ENCODE data around the gene FAM222A.

Gene FAM222A

GRCh38 chr12:109807954-109808643 lies 94.5 kb downstream of the FAM222A start:
- no peak for DNase-seq

GRCh38 chr12:109808876-109809646 lies 95.4 kb downstream of the FAM222A start:
- no peak for DNase-seq

GRCh38 chr12:109810954-109811623 lies 97.5 kb downstream of the FAM222A start:
- no peak for DNase-seq

DNA sequence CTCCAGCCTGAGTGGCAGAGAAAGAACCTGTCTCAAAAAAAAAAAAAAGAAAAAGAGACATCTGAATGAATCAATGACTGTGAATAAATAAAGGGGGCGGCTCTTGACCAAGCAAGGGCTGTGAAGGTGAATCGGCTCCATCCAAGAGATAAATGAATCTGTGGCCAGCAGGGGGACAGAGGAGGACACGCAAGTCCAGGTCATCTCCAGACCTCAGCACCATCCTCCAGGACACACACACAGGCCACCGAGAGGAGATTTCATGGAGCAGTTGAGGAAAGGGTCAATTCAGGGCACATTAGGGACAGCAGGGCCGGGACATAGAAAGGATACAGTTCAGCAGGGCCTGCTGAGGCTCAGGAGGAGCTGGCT lies 98.0 kb downstream of the FAM222A start:
- DNase-seq = no peak

DNA sequence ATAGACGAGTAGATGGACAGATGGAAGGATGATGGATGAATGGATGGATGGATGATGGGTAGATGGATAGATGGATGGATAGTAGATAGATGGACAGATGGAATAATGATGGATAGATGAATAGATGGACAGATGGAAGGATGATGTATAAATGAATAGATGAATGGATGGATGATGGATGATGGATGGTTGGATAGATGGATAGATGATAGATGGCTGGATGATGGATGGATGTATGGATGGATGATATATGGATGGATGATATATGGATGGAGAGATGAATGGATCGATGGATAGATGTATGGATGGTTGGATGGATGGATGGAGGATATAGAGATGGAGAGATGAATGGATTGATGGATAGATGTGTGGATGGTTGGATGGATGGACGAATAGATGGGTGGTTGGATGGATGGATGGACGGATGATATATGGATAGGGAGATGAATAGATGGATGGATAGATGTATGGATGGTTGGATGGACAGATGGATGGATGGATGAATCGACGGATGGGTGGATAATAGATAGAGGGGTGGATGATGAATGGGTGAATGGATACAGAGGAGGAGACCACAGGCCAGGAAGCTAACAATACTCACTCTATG lies 100.3 kb downstream of the FAM222A start:
- DNase-seq = no peak

DNA sequence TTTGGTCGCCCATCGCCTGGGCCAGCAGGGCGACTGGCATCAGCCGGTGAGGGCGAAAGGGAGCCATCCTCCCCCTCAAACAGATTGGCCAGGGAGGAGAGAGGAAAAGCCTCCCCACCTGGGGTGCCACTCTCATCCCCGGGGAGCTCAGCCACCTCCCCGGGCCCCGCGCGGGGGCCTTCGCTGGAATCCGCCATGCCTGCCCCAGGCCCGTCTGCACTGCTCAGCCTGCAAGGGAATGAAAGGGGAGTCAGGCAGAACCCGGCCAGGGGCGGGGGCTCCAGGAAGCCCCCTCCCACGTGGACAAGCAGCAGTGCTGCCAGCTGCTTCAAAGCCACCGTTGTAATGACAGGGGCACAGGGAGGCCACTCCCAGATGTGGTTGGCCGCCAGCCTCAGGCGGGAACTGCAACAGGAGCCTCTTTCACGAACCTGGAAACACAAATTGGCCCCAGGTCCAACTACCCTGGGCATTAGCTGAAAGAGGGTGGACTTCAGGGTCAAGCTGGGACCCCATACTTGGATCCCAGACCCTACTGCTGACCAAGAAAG lies 101.0 kb downstream of the FAM222A start:
- no peak for DNase-seq

DNA sequence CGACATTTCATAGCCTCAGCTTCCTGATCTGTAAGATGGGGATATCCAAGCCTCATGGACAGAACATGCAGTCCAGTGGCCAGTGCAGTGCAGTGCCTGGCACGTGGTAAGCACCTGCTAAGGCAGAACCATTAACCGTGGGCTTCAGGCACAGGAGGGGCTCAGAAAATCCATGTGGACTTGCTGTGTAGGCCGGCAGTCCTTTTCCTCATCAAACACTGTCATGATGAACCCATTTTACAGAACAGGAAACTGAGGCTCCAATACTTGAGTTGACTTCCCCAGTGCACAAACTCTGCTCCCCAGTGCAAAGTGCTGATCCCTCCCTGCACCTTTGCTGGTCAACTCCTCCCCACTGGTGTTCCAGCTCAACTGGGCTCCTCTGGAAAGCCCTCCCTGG lies 101.6 kb downstream of the FAM222A start:
- DNase-seq = no peak

GRCh38 chr12:109815757-109816617 lies 102.4 kb downstream of the FAM222A start:
- no peak for DNase-seq

DNA sequence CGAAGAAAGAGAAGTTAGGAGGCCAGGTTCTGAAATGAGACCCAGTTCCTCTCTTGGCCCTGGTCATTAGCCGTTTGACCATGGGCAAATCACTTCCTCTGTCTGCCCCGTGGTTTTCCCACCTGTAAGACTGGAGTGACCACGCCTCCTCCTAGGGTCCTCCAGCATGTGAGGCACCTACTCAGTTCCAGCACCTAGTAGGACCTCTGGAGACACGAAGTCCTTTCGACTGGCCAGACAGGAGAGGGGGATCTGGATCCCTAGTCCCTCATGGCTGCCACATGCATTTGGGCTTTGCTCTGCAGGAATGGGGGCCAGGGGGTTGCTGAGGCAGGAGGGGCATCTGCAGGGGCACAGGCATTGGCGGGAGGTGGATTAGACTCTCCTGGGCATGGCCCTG lies 103.2 kb downstream of the FAM222A start:
- no peak for DNase-seq

GRCh38 chr12:109817627-109818231 lies 104.1 kb downstream of the FAM222A start:
- DNase-seq = no peak

GRCh38 chr12:109818253-109818652 lies 104.6 kb downstream of the FAM222A start:
- DNase-seq = no peak

DNA sequence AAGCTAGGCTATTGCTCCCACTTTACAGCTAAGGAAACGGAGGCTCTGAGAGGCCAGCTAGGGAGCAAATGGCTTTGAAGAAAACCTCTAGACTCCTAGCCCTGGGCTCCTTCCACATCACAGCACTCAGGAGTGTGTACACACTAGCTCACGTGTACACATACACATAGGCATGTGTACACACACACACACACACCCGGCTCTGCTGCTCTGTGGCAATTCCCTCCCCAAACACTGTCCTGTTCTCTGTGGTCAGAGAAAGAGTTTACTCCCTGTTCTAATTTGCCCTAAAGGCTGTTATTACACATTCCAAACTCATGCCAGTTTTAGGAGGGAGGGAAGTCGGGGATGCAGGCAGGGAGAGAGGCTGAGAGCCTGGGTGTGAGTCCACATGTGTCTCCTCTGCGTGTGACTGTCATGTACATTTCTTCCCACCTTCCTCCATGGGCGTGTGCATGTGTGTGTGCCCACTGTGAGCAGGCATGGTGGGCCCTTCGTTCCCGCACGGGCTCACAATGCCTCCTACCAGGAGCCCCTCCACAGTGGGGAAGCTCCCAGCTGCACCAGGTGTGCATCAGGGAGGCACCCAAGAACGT lies 105.4 kb downstream of the FAM222A start:
- DNase-seq = no peak

Measured in AML-193 (cell line).